H9 (cell line): ENCODE data around the gene PTGFRN. TPM values are rescaled to one million over a fixed set of nuclear protein-coding genes. Genes with fewer than 3 reads are reported as not detected.

ENCODE experiments used
- DNase-seq: peaks from one replicate; pipeline ENCODE4 v3.0.0-alpha.2; 2017
- H2AFZ ChIP-seq: one replicate; pipeline ENCODE4 v1.6.1; 2013; ENCODE audit warnings: mild to moderate bottlenecking, low read length, control low read depth, moderate library complexity
- H2AK5ac ChIP-seq: 2 replicates; pipeline ENCODE4 v1.6.1; 2013; ENCODE audit warnings: low read length, control low read depth, mixed read lengths; ENCODE audit not compliant: insufficient read length
- H2BK120ac ChIP-seq: one replicate; pipeline ENCODE4 v1.6.1; 2013; ENCODE audit warnings: low read depth, mild to moderate bottlenecking, low read length, control low read depth, inconsistent platforms; ENCODE audit not compliant: poor library complexity, severe bottlenecking
- H2BK12ac ChIP-seq: 2 replicates; pipeline ENCODE4 v1.6.1; 2013; ENCODE audit warnings: low read length, control low read depth, mixed read lengths, low read depth; ENCODE audit not compliant: insufficient read length
- H2BK15ac ChIP-seq: 2 replicates; pipeline ENCODE4 v1.6.1; 2013; ENCODE audit warnings: low read depth, low read length, control low read depth
- H2BK20ac ChIP-seq: one replicate; pipeline ENCODE4 v1.6.1; 2013; ENCODE audit warnings: low read depth, mild to moderate bottlenecking, low read length, control low read depth, inconsistent platforms; ENCODE audit not compliant: poor library complexity, severe bottlenecking
- H2BK5ac ChIP-seq: 2 replicates; pipeline ENCODE4 v1.6.1; 2013; ENCODE audit warnings: low read length, control low read depth, mixed read lengths; ENCODE audit not compliant: insufficient read length
- H3K14ac ChIP-seq: 2 replicates; pipeline ENCODE4 v1.6.1; 2013; ENCODE audit warnings: low read length, control low read depth; ENCODE audit not compliant: insufficient read depth
- H3K18ac ChIP-seq: 2 replicates; pipeline ENCODE4 v1.6.1; 2013; ENCODE audit warnings: low read depth, mild to moderate bottlenecking, mixed read lengths, low read length, control low read depth; ENCODE audit not compliant: insufficient read length
- H3K23ac ChIP-seq: 2 replicates; pipeline ENCODE4 v1.6.1; 2013; ENCODE audit warnings: low read length, control low read depth, mixed read lengths, low read depth; ENCODE audit not compliant: insufficient read length
- H3K23me2 ChIP-seq: 2 replicates; pipeline ENCODE4 v1.6.1; 2013; ENCODE audit warnings: low read depth, mild to moderate bottlenecking, mixed read lengths, low read length, control low read depth; ENCODE audit not compliant: insufficient read length, poor library complexity, severe bottlenecking
- H3K27ac ChIP-seq: 2 replicates; pipeline ENCODE4 v1.5.1; 2013; ENCODE audit warnings: low read length, control low read depth, mixed read lengths, low read depth; ENCODE audit not compliant: insufficient read length
- H3K27me3 ChIP-seq: 2 replicates; pipeline ENCODE4 v1.6.1; 2013; ENCODE audit warnings: low read length, control low read depth, inconsistent platforms; ENCODE audit not compliant: insufficient read depth
- H3K4ac ChIP-seq: 2 replicates; pipeline ENCODE4 v1.6.1; 2013; ENCODE audit warnings: low read depth, mild to moderate bottlenecking, control low read depth, inconsistent platforms, low read length, moderate library complexity
- H3K4me1 ChIP-seq: 2 replicates; pipeline ENCODE4 v1.6.1; 2013; ENCODE audit warnings: low read length, control low read depth, inconsistent platforms; ENCODE audit not compliant: insufficient read depth
- H3K4me2 ChIP-seq: 2 replicates; pipeline ENCODE4 v1.6.1; 2013; ENCODE audit warnings: low read length, control low read depth, mixed read lengths; ENCODE audit not compliant: insufficient read length, insufficient read depth
- H3K56ac ChIP-seq: 2 replicates; pipeline ENCODE4 v1.6.1; 2013; ENCODE audit warnings: low read depth, mild to moderate bottlenecking, mixed read lengths, low read length, control low read depth; ENCODE audit not compliant: insufficient read length
- H3K79me1 ChIP-seq: 2 replicates; pipeline ENCODE4 v1.6.1; 2013; ENCODE audit warnings: low read depth, mild to moderate bottlenecking, moderate library complexity, low read length, control low read depth, inconsistent platforms; ENCODE audit not compliant: insufficient read depth, poor library complexity, severe bottlenecking
- H3K79me2 ChIP-seq: 2 replicates; pipeline ENCODE4 v1.6.1; 2013; ENCODE audit warnings: low read length, control low read depth, inconsistent platforms; ENCODE audit not compliant: insufficient read depth
- H3K9ac ChIP-seq: 2 replicates; pipeline ENCODE4 v1.6.1; 2013; ENCODE audit warnings: low read length, control low read depth, mixed read lengths; ENCODE audit not compliant: insufficient read length; ENCODE audit errors: extremely low read depth
- H3K9me3 ChIP-seq: one replicate; pipeline ENCODE4 v1.6.1; 2013; ENCODE audit warnings: low read depth, low read length, inconsistent platforms; ENCODE audit not compliant: control insufficient read depth
- H3T11ph ChIP-seq: one replicate; pipeline ENCODE4 v1.6.1; 2013; ENCODE audit warnings: mild to moderate bottlenecking, low read length, control low read depth, inconsistent platforms
- H4K20me1 ChIP-seq: one replicate; pipeline ENCODE4 v1.6.1; 2013; ENCODE audit not compliant: control insufficient read depth, insufficient read length, insufficient read depth
- H4K5ac ChIP-seq: 2 replicates; pipeline ENCODE4 v1.6.1; 2013; ENCODE audit warnings: low read depth, mild to moderate bottlenecking, mixed read lengths, low read length, control low read depth; ENCODE audit not compliant: insufficient read length
- H4K8ac ChIP-seq: replicated peaks from 2 replicates; pipeline ENCODE4 v1.6.1; 2013; ENCODE audit warnings: low read length, control low read depth, mixed read lengths, low read depth; ENCODE audit not compliant: insufficient read length
- H4K91ac ChIP-seq: 2 replicates; pipeline ENCODE4 v1.6.1; 2013; ENCODE audit warnings: low read depth, mild to moderate bottlenecking, moderate library complexity, mixed read lengths, low read length, control low read depth; ENCODE audit not compliant: insufficient read length
- H3K27ac Mint-ChIP-seq, 3 experiments: 2 replicates in 2 of 3; 3 replicates in 1 of 3; pipeline ENCODE4 v1.8.0; 2020 to 2021; ENCODE audit warnings: mixed read lengths in 3 of 3, mild to moderate bottlenecking in 1 of 3, moderate library complexity in 1 of 3
- H3K27me3 Mint-ChIP-seq: 2 replicates; pipeline ENCODE4 v1.8.0; 2021; ENCODE audit warnings: low read depth, mild to moderate bottlenecking, moderate library complexity, mixed read lengths
- H3K36me3 Mint-ChIP-seq, 3 experiments: 2 replicates in 2 of 3; 3 replicates in 1 of 3; pipeline ENCODE4 v1.8.0; 2020 to 2021; ENCODE audit warnings: low read depth in 3 of 3, mixed read lengths in 3 of 3; ENCODE audit not compliant: insufficient read depth in 1 of 3
- H3K4me1 Mint-ChIP-seq, 2 experiments: 2 replicates each; pipeline ENCODE4 v1.8.0; 2020; ENCODE audit warnings: mixed read lengths in 2 of 2
- H3K4me3 Mint-ChIP-seq, 2 experiments: 2 replicates in 1 of 2; 3 replicates in 1 of 2; pipeline ENCODE4 v1.8.0; 2020 to 2021; ENCODE audit warnings: mild to moderate bottlenecking in 2 of 2, mixed read lengths in 2 of 2, moderate library complexity in 1 of 2
- H3K9me3 Mint-ChIP-seq, 2 experiments: 2 replicates in 1 of 2; 3 replicates in 1 of 2; pipeline ENCODE4 v1.8.0; 2020; ENCODE audit warnings: mild to moderate bottlenecking in 2 of 2, mixed read lengths in 2 of 2, moderate library complexity in 1 of 2
- CTCF ChIP-seq: fragments of 200-600 bp; sonication (generic); conservative IDR thresholded peaks from 3 replicates; pipeline ENCODE4 v1.8.0; 2021; ENCODE audit warnings: antibody characterized with exemption, mild to moderate bottlenecking
- WGBS: extraction: QIAGEN DNeasy Blood & Tissue Kit; methylation state at CpG from one replicate; pipeline ENCODE4 v1.1.7; 2013; ENCODE audit warnings: missing lambda C conversion rate, low lambda C conversion rate, mixed read lengths; ENCODE audit not compliant: insufficient read length; ENCODE audit errors: extremely low coverage; 5-methylcytosine and 5-hydroxymethylcytosine counted together
- total RNA-seq: library from RNA; stranded (reverse); gene quantifications from 2 replicates; pipeline ENCODE4 v1.2.1, GENCODE V29; 2021

Gene PTGFRN
- total RNA-seq, 1 experiment from 2014 or later: 26.3 TPM

- H2AFZ ChIP-seq: no peak overlapping the region
- no peak overlapping the region for H3K27ac Mint-ChIP-seq
- no peak overlapping the region for H2BK5ac ChIP-seq
- peaks cover 9% of the 10 kb centered on the region; the same call in 1 of the 2 replicates for H3K4me1 ChIP-seq
- peak overlapping the region in 1 of 2 experiments; percentile 61; a peak in 3 of 5 replicates for H3K4me3 Mint-ChIP-seq
- H3K18ac ChIP-seq: no peak overlapping the region
- no peak for TF ChIP-seq CTCF
- H3K4me2 ChIP-seq: no peak overlapping the region
- H3T11ph ChIP-seq: no peak overlapping the region
- no peak overlapping the region for H3K9ac ChIP-seq
- H3K79me2 ChIP-seq: peaks cover 1% of the 10 kb centered on the region; the same call in 1 of the 2 replicates
- no peak overlapping the region for H2BK20ac ChIP-seq
- no peak overlapping the region for H3K27ac ChIP-seq
- H2BK120ac ChIP-seq: no peak overlapping the region
- no CpG with 5 or more reads among the region's 9 CpGs for WGBS
- H3K9me3 Mint-ChIP-seq: no peaks in the 10 kb centered on the region
- H3K27me3 ChIP-seq: no peaks in the 10 kb centered on the region
- no peaks in the 10 kb centered on the region for H3K79me1 ChIP-seq
- no peaks in the 10 kb centered on the region for H3K9me3 ChIP-seq
- H3K36me3 Mint-ChIP-seq: no peaks in the 10 kb centered on the region; a peak in 2 of 7 replicates
- no peak overlapping the region for H2AK5ac ChIP-seq
- H3K23me2 ChIP-seq: peaks cover 5% of the 10 kb centered on the region
- no peak overlapping the region for H2BK12ac ChIP-seq
- H3K23ac ChIP-seq: no peak overlapping the region
- no peak overlapping the region for H3K56ac ChIP-seq
- no peak overlapping the region for H3K4ac ChIP-seq
- no peak overlapping the region for H4K8ac ChIP-seq
- H4K5ac ChIP-seq: no peak overlapping the region
- no peak overlapping the region for H4K91ac ChIP-seq
- no peaks in the 10 kb centered on the region; the same call in 1 of the 2 replicates for H3K27me3 Mint-ChIP-seq
- H3K4me1 Mint-ChIP-seq: peaks cover 17 to 20% of the 10 kb centered on the region in 2 experiments
- no peaks in the 10 kb centered on the region for H4K20me1 ChIP-seq
- H2BK15ac ChIP-seq: no peak overlapping the region
- no peak for DNase-seq
- H3K14ac ChIP-seq: no peak overlapping the region
These were observed 1.4 kb upstream of the PTGFRN start for GRCh38 chr1:116908266-116908665.
